H1 (cell line): ENCODE measurements around the gene RNASET2. TPM values are rescaled to one million over a fixed set of nuclear protein-coding genes. Genes with fewer than 3 reads are reported as not detected.
A peak's percentile ranks its signal among the peaks of the same experiment; 100 is the strongest.

Experiments
- CTCF ChIA-PET: fragments of 300-600 bp; sonication (Branson Sonifier 250); formaldehyde crosslinking; loops from one replicate; lab custom pipeline; 2021; ENCODE audit not compliant: partially characterized antibody; lab: Charles Lee
- POLR2A ChIA-PET: fragments of 300-600 bp; sonication (Branson Sonifier 250); formaldehyde crosslinking; loops from one replicate; lab custom pipeline; 2021; ENCODE audit warnings: inconsistent platforms; ENCODE audit not compliant: partially characterized antibody; lab: Charles Lee
- DNase-seq, 2 experiments: peaks; one replicate each; pipeline versions ENCODE4 v3.0.0 to v3.0.0-alpha.2; 2010 to 2022; ENCODE audit warnings: low spot score in 2 of 2, low read depth in 1 of 2, mixed read lengths in 1 of 2
- FAIRE-seq: peaks from 2 replicates; lab custom pipeline; 2011; peaks lifted over from hg19 to GRCh38; lab: Jason Lieb, UNC
- H2AFZ ChIP-seq: 2 replicates; pipeline ENCODE4 v1.8.1; 2012; ENCODE audit warnings: low read length, inconsistent platforms
- H2AK5ac ChIP-seq: 2 replicates; pipeline ENCODE4 v1.6.1; 2013; ENCODE audit warnings: low read depth, low read length
- H2BK120ac ChIP-seq: replicated peaks from 2 replicates; pipeline ENCODE3; 2013; ENCODE audit warnings: low read depth, low read length, inconsistent platforms
- H2BK12ac ChIP-seq: 2 replicates; pipeline ENCODE4 v1.6.1; 2013; ENCODE audit warnings: low read depth, low read length
- H2BK15ac ChIP-seq: 2 replicates; pipeline ENCODE4 v1.6.1; 2013; ENCODE audit warnings: low read length
- H2BK20ac ChIP-seq: 2 replicates; pipeline ENCODE4 v1.6.1; 2013; ENCODE audit warnings: low read length
- H2BK5ac ChIP-seq: 2 replicates; pipeline ENCODE4 v1.6.1; 2013; ENCODE audit warnings: low read depth, low read length
- H3K14ac ChIP-seq: 2 replicates; pipeline ENCODE4 v1.6.1; 2013; ENCODE audit warnings: inconsistent platforms; ENCODE audit not compliant: insufficient read length
- H3K18ac ChIP-seq: 2 replicates; pipeline ENCODE4 v1.6.1; 2013; ENCODE audit warnings: low read length; ENCODE audit errors: extremely low read depth
- H3K23ac ChIP-seq: 2 replicates; pipeline ENCODE4 v1.6.1; 2013; ENCODE audit warnings: inconsistent platforms; ENCODE audit not compliant: insufficient read length
- H3K23me2 ChIP-seq: 2 replicates; pipeline ENCODE4 v1.6.1; 2013; ENCODE audit warnings: low read depth, low read length
- H3K27ac ChIP-seq: 2 replicates; pipeline ENCODE4 v1.6.1; 2011; ENCODE audit warnings: low read depth, low read length, inconsistent platforms
- H3K27me3 ChIP-seq, 4 experiments: replicated peaks in 1 of 4; 1 replicate in 1 of 4; 2 replicates in 3 of 4; pipeline versions ENCODE4 v1.6.1 to v1.8.1; 2011 to 2013; ENCODE audit warnings: low read length in 3 of 4, mild to moderate bottlenecking in 3 of 4, inconsistent platforms in 2 of 4, mixed read lengths in 2 of 4, moderate library complexity in 1 of 4; ENCODE audit not compliant: control insufficient read depth in 3 of 4, insufficient read depth in 3 of 4; ENCODE audit errors: extremely low read depth in 1 of 4
- H3K36me3 ChIP-seq, 4 experiments: 2 replicates each; pipeline versions ENCODE4 v1.6.1 to v1.8.1; 2011 to 2013; ENCODE audit warnings: mild to moderate bottlenecking in 4 of 4, low read length in 3 of 4, moderate library complexity in 2 of 4, control low read depth in 1 of 4, inconsistent platforms in 1 of 4; ENCODE audit not compliant: insufficient read depth in 4 of 4, control insufficient read depth in 2 of 4
- H3K4ac ChIP-seq: replicated peaks from 2 replicates; pipeline ENCODE3; 2013; ENCODE audit warnings: low read length, low read depth, mixed read lengths, inconsistent platforms; ENCODE audit not compliant: insufficient read length
- H3K4me1 ChIP-seq, 4 experiments: replicated peaks in 1 of 4; 1 replicate in 1 of 4; 2 replicates in 3 of 4; pipeline versions ENCODE4 v1.6.1 to v1.8.1; 2011 to 2013; ENCODE audit warnings: low read length in 3 of 4, inconsistent platforms in 2 of 4, mixed read lengths in 1 of 4; ENCODE audit not compliant: insufficient read depth in 4 of 4, control insufficient read depth in 3 of 4
- H3K4me2 ChIP-seq, 2 experiments: 2 replicates each; pipeline versions ENCODE4 v1.6.1 to v1.8.1; 2011 to 2013; ENCODE audit warnings: low read depth in 2 of 2, low read length in 2 of 2, control low read depth in 1 of 2, inconsistent platforms in 1 of 2, mild to moderate bottlenecking in 1 of 2; ENCODE audit not compliant: insufficient read depth in 1 of 2
- H3K4me3 ChIP-seq, 4 experiments: fragments of 200-600, 300-600 bp in 1 of 4; sonication (generic), shearing (Covaris generic), sonication (Bioruptor Twin) in 1 of 4; 2 replicates each; pipeline versions ENCODE4 v1.5.1 to v1.8.1; 2011 to 2016; ENCODE audit warnings: low read length in 4 of 4, low read depth in 3 of 4, control low read depth in 2 of 4, inconsistent platforms in 2 of 4, mild to moderate bottlenecking in 2 of 4, mixed read lengths in 1 of 4, moderate library complexity in 1 of 4; ENCODE audit not compliant: insufficient read depth in 2 of 4; ENCODE audit errors: extremely low read depth in 1 of 4
- H3K56ac ChIP-seq: replicated peaks from 2 replicates; pipeline ENCODE3; 2013; ENCODE audit warnings: low read depth, mild to moderate bottlenecking, mixed read lengths, low read length, inconsistent platforms; ENCODE audit not compliant: insufficient read length
- H3K79me1 ChIP-seq: 2 replicates; pipeline ENCODE4 v1.6.1; 2013; ENCODE audit warnings: low read depth, low read length, control low read depth
- H3K79me2 ChIP-seq, 2 experiments: 2 replicates each; pipeline versions ENCODE4 v1.6.1 to v1.8.1; 2012 to 2013; ENCODE audit warnings: low read length in 2 of 2, mild to moderate bottlenecking in 2 of 2, inconsistent platforms in 1 of 2; ENCODE audit not compliant: insufficient read depth in 2 of 2, control insufficient read depth in 1 of 2
- H3K9ac ChIP-seq, 4 experiments: replicated peaks in 1 of 4; 1 replicate in 1 of 4; 2 replicates in 3 of 4; pipeline versions ENCODE4 v1.6.1 to v1.8.1; 2011 to 2013; ENCODE audit warnings: low read depth in 3 of 4, low read length in 3 of 4, control low read depth in 2 of 4, mild to moderate bottlenecking in 2 of 4, moderate library complexity in 2 of 4, inconsistent platforms in 1 of 4; ENCODE audit errors: extremely low read depth in 1 of 4
- H3K9me3 ChIP-seq, 2 experiments: 2 replicates each; pipeline versions ENCODE4 v1.6.1 to v1.8.1; 2012 to 2013; ENCODE audit warnings: mild to moderate bottlenecking in 2 of 2, moderate library complexity in 2 of 2, control low read depth in 1 of 2, inconsistent platforms in 1 of 2, low read depth in 1 of 2, low read length in 1 of 2, mixed read lengths in 1 of 2; ENCODE audit not compliant: insufficient read depth in 2 of 2
- H4K20me1 ChIP-seq, 2 experiments: replicated peaks in 1 of 2; 2 replicates each; pipeline versions ENCODE3 to v1.8.1; 2011 to 2013; ENCODE audit warnings: inconsistent platforms in 2 of 2, low read length in 2 of 2, mild to moderate bottlenecking in 1 of 2; ENCODE audit not compliant: insufficient read depth in 2 of 2, control insufficient read depth in 1 of 2
- H4K5ac ChIP-seq: 2 replicates; pipeline ENCODE4 v1.6.1; 2013; ENCODE audit warnings: low read length, low read depth, mixed read lengths, inconsistent platforms; ENCODE audit not compliant: insufficient read length
- H4K8ac ChIP-seq: 2 replicates; pipeline ENCODE4 v1.8.0; 2013; ENCODE audit warnings: mild to moderate bottlenecking, moderate library complexity, low read length, inconsistent platforms; ENCODE audit not compliant: insufficient read depth; ENCODE audit errors: extremely low read depth
- H4K91ac ChIP-seq: replicated peaks from 2 replicates; pipeline ENCODE3; 2013; ENCODE audit warnings: low read length, mixed read lengths, inconsistent platforms; ENCODE audit not compliant: insufficient read length
- CBX5 ChIP-seq: fragments of 300-800, 300-1000 bp; sonication (generic); IDR thresholded peaks from 2 replicates; pipeline ENCODE4 v1.7.1; 2016; ENCODE audit warnings: antibody characterized with exemption, low read length, low read depth
- CHD2 ChIP-seq: IDR thresholded peaks from 2 replicates; pipeline ENCODE4 v1.6.1; 2012; ENCODE audit warnings: low read length, improper control_type of control experiment
- EGR1 ChIP-seq: IDR thresholded peaks from 2 replicates; pipeline ENCODE4 v1.6.1; 2011; ENCODE audit warnings: low read depth, low read length, borderline replicate concordance
- JUND ChIP-seq: IDR thresholded peaks from 2 replicates; pipeline ENCODE4 v1.6.1; 2011; ENCODE audit warnings: mild to moderate bottlenecking, improper control_type of control experiment, low read length
- KDM1A ChIP-seq: fragments of 200-600, 300-600 bp; sonication (generic); IDR thresholded peaks from 2 replicates; pipeline ENCODE4 v1.7.1; 2016; ENCODE audit warnings: mild to moderate bottlenecking, low read length, borderline replicate concordance
- RNF2 ChIP-seq: fragments of 200-900, 300-1000 bp; sonication (generic); IDR thresholded peaks from 2 replicates; pipeline ENCODE4 v1.7.1; 2016; ENCODE audit warnings: borderline replicate concordance, low read depth, mild to moderate bottlenecking, antibody characterized with exemption, low read length; ENCODE audit not compliant: poor library complexity, severe bottlenecking; ENCODE audit errors: missing control alignments
- RXRA ChIP-seq: IDR thresholded peaks from 2 replicates; pipeline ENCODE4 v1.6.1; 2011; ENCODE audit warnings: low read depth, mild to moderate bottlenecking, low read length, moderate library complexity; ENCODE audit not compliant: insufficient read depth
- SIN3A ChIP-seq, 2 experiments: IDR thresholded peaks in 1 of 2; conservative IDR thresholded peaks in 1 of 2; 2 replicates each; pipeline ENCODE4 v1.6.1; 2011 to 2012; ENCODE audit warnings: low read length in 2 of 2, improper control_type of control experiment in 1 of 2, low read depth in 1 of 2, mild to moderate bottlenecking in 1 of 2
- TEAD4 ChIP-seq: IDR thresholded peaks from 2 replicates; pipeline ENCODE4 v1.6.1; 2012; ENCODE audit warnings: low read depth, low read length, inconsistent platforms, mixed read lengths
- ZNF274 ChIP-seq: IDR thresholded peaks from 2 replicates; pipeline ENCODE4 v1.7.0; 2012; ENCODE audit warnings: low read length, borderline replicate concordance; ENCODE audit errors: extremely low read depth
- WGBS, 2 experiments: shearing (Covaris generic) in 1 of 2; methylation state at CpG; one replicate each; pipeline versions ENCODE4 v1.1.6 to v1.1.7; 2013 to 2015; ENCODE audit warnings: low lambda C conversion rate in 2 of 2, mixed read lengths in 2 of 2, inconsistent platforms in 1 of 2, low coverage in 1 of 2, missing lambda C conversion rate in 1 of 2; ENCODE audit not compliant: insufficient replicate concordance in 2 of 2, insufficient coverage in 1 of 2, insufficient read length in 1 of 2; ENCODE audit errors: extremely low coverage in 1 of 2, missing lambda C conversion rate in 1 of 2; 5-methylcytosine and 5-hydroxymethylcytosine counted together
- polyA plus RNA-seq, 7 experiments: library from polyadenylated mRNA; depleted of rRNA in 3 of 7; stranded (reverse) in 5 of 7; unstranded in 2 of 7; fragments of >200 nt in 5 of 7; fragments of 200-250 nt in 2 of 7; gene quantifications; 1 replicate in 5 of 7; 2 replicates in 1 of 7; 4 replicates in 1 of 7; pipeline versions ENCODE4 v1.2.1 to v1.2.3, GENCODE V29; 2011 to 2013; ENCODE audit warnings: missing spikeins in 2 of 7, mixed read lengths in 2 of 7
- total RNA-seq: library from RNA; stranded (reverse); fragmentation: NEBNext Ultra II Directional; extraction: Animal tissue kit (Norgen Biotek cat#: 25700); gene quantifications from 2 replicates; pipeline ENCODE4 v1.2.1, GENCODE V29; 2021
- TF ChIP-seq, protein P1 (sequence below): IDR thresholded peaks from 2 replicates; pipeline ENCODE4 v1.6.1; 2012; ENCODE audit warnings: inconsistent platforms

The RNASET2 gene
- total and polyA plus RNA-seq, 2 of the 8 experiments (the other 6 are each of a cell fraction or from before 2014, with no cell fraction given): 15.7 to 22.9 TPM

DNA sequence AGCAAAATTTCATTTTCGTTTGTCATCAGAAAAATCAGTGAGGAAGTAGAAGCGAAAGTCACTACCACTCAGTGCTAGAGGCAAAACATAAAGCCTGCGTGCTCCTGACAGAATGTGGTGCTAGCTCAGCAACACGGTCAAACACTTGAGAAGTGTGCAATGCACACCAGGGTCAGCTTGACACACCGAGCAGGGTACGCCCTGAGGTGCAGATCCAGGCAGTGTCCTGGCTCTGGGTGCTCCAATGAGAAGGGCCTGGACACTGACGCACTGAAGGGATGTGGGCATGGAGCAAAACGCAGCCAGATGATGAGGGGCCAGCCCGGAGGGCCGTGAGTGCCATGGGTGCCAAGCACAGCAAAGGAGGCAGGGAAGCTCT is 5.9 kb downstream of the RNASET2 start:
- WGBS, 2 experiments: 92% methylated on average over 10 of the region's 10 CpGs; no CpG with 5 or more reads in 1 of the 2 experiments
- H3K4ac ChIP-seq: no peak overlapping the region
- H3K27ac ChIP-seq: no peak overlapping the region
- no peak overlapping the region for H4K5ac ChIP-seq
- no peak overlapping the region; the same call in 1 of the 2 replicates for H3K18ac ChIP-seq
- no peak overlapping the region for H2BK120ac ChIP-seq
- H2BK5ac ChIP-seq: peak overlapping the region; percentile 45; the same call in 1 of the 2 replicates
- FAIRE-seq (no peak), DNase-seq (no peak)
- H3K4me2 ChIP-seq: peak overlapping the region; percentile 32 to 41; a peak in 3 of 4 replicates
- H2AFZ ChIP-seq: no peak overlapping the region
- H3K4me1 ChIP-seq: peaks cover under 1 to 9% (median 4%) of the 10 kb centered on the region in 4 experiments; a peak in 6 of 7 replicates
- peaks cover 0 to 2% of the 10 kb centered on the region in 2 experiments for H4K20me1 ChIP-seq
- H4K8ac ChIP-seq: no peak overlapping the region
- H3K23me2 ChIP-seq: peaks cover 3% of the 10 kb centered on the region; the same call in 1 of the 2 replicates
- ChIA-PET CTCF (interaction anchor here (0.7 to 5.7 kb wide), 18 partner anchors 11 to 243 kb away, joined by 3 to 51 read pairs (median 4); no protein-coding TSS in a partner anchor), POLR2A (interaction anchor here (0.9 to 2.3 kb wide), 4 partner anchors 8 to 171 kb away, joined by 3 to 6 read pairs (median 4); partner anchors contain the start of gene CEP43)
- peaks cover 3% of the 10 kb centered on the region for H3K79me1 ChIP-seq
- H3K36me3 ChIP-seq: peaks cover 0 to 19% (median 7%) of the 10 kb centered on the region in 4 experiments; a peak in 3 of 8 replicates
- no peak overlapping the region for H2BK15ac ChIP-seq
- H2AK5ac ChIP-seq: no peak overlapping the region
- peaks cover 0 to 1% (median 0%) of the 10 kb centered on the region in 4 experiments; a peak in 3 of 7 replicates for H3K27me3 ChIP-seq
- H3K79me2 ChIP-seq: no peaks in the 10 kb centered on the region; a peak in 1 of 4 replicates
- H3K4me3 ChIP-seq: no peak overlapping the region
- peak overlapping the region; percentile 53; the same call in 1 of the 2 replicates for H2BK12ac ChIP-seq
- no peak overlapping the region for H3K56ac ChIP-seq
- H3K9me3 ChIP-seq: peaks cover 6 to 8% of the 10 kb centered on the region in 2 experiments
- no peak overlapping the region for H3K23ac ChIP-seq
- H3K14ac ChIP-seq: no peak overlapping the region
- H4K91ac ChIP-seq: no peak overlapping the region
- H2BK20ac ChIP-seq: no peak overlapping the region
- H3K9ac ChIP-seq: no peak overlapping the region
- TF ChIP-seq KDM1A (no peak), EGR1 (no peak), RXRA (no peak), CHD2 (no peak), ZNF274 (no peak), SIN3A (conservative IDR thresholded peaks at IDR 0.05 in 1 of 2, IDR thresholded peaks at IDR 0.05 in 1 of 2; ENCODE audit: low read depth in 1 of 2, low read length in 2 of 2) (no peak), TEAD4 (no peak), JUND (no peak), RNF2 (no peak), CBX5 (no peak)
- TF ChIP-seq, protein P1, sequence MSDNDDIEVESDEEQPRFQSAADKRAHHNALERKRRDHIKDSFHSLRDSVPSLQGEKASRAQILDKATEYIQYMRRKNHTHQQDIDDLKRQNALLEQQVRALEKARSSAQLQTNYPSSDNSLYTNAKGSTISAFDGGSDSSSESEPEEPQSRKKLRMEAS: no peak
